HCT116 (cell line): Measurements from ENCODE around the gene STXBP3. TPM values are rescaled to one million over a fixed set of nuclear protein-coding genes. Genes with fewer than 3 reads are reported as not detected.

Experiments
- ATAC-seq: fragments of 200-7000 bp; cut with Tn5 transposase; 2 replicates; pipeline ENCODE4 v1.9.1; 2020; ENCODE audit warnings: mild to moderate bottlenecking, moderate library complexity
- BruUV-seq: library from RNA; stranded (reverse); fragments of 400-500 nt; replicated peaks from 2 replicates; lab custom pipeline; 2021; lab: Mats Ljungman, UMichigan
- CTCF ChIA-PET: fragments of 300-600 bp; sonication (Branson Sonifier 250); formaldehyde crosslinking; loops from one replicate; lab custom pipeline; 2021; ENCODE audit warnings: antibody characterized with exemption; lab: Charles Lee
- POLR2A ChIA-PET: fragments of 300-600, 350-600 bp; sonication (Branson Sonifier 250); formaldehyde crosslinking; loops from one replicate; lab custom pipeline; 2021; ENCODE audit warnings: antibody characterized with exemption; lab: Charles Lee
- RAD21 ChIA-PET, 2 experiments: fragments of 300-600 bp; sonication (Branson Sonifier 250); formaldehyde crosslinking; loops; one replicate each; lab custom pipeline; 2023; ENCODE audit warnings: low total read pairs in 2 of 2; ENCODE audit not compliant: uncharacterized antibody in 2 of 2, unreplicated experiment in 2 of 2, low non-redundant PET in 1 of 2; lab: Charles Lee
- DNase-seq: peaks from one replicate; pipeline ENCODE4 v3.0.0-alpha.2; 2010; ENCODE audit warnings: low read depth, low spot score
- H2AFZ ChIP-seq: fragments of 200-600 bp; shearing (Covaris generic), sonication (generic); 2 replicates; pipeline ENCODE4 v1.6.1; 2017; ENCODE audit warnings: low read depth, mixed run types, mixed read lengths, antibody characterized with exemption, low read length; ENCODE audit not compliant: poor library complexity, severe bottlenecking
- H3K27ac ChIP-seq: 2 replicates; pipeline ENCODE4 v1.5.1; 2012; ENCODE audit warnings: low read depth, low read length
- H3K27me3 ChIP-seq: fragments of 200-600 bp; sonication (generic); 2 replicates; pipeline ENCODE4 v1.6.1; 2016; ENCODE audit warnings: mixed run types, low read length, mixed read lengths; ENCODE audit not compliant: insufficient read depth
- H3K36me3 ChIP-seq, 2 experiments: fragments of 200-500 bp in 1 of 2; fragments of 200-600 bp in 1 of 2; sonication (Bioruptor generic) in 1 of 2; sonication (generic) in 1 of 2; 2 replicates each; pipeline versions ENCODE4 v1.5.1 to v1.6.1; 2014 to 2016; ENCODE audit warnings: low read length in 2 of 2, inconsistent platforms in 1 of 2, mixed read lengths in 1 of 2, mixed run types in 1 of 2; ENCODE audit not compliant: insufficient read depth in 2 of 2, control insufficient read depth in 1 of 2
- H3K4me1 ChIP-seq, 2 experiments: fragments of 200-600 bp in 1 of 2; sonication (generic) in 1 of 2; 2 replicates each; pipeline versions ENCODE4 v1.5.1 to v1.6.1; 2012 to 2017; ENCODE audit warnings: low read length in 2 of 2, inconsistent platforms in 1 of 2, mild to moderate bottlenecking in 1 of 2, mixed read lengths in 1 of 2, mixed run types in 1 of 2, moderate library complexity in 1 of 2; ENCODE audit not compliant: insufficient read depth in 2 of 2, control insufficient read depth in 1 of 2
- H3K4me2 ChIP-seq: fragments of 200-600 bp; sonication (generic); 2 replicates; pipeline ENCODE4 v1.6.1; 2017; ENCODE audit warnings: mixed run types, low read length, mixed read lengths
- H3K4me3 ChIP-seq, 2 experiments: fragments of 200-600 bp in 1 of 2; sonication (generic) in 1 of 2; replicated peaks in 1 of 2; 2 replicates each; pipeline ENCODE4 v1.5.1; 2011 to 2016; ENCODE audit warnings: low read length in 2 of 2, control low read depth in 1 of 2, low read depth in 1 of 2, mild to moderate bottlenecking in 1 of 2, mixed read lengths in 1 of 2, mixed run types in 1 of 2
- H3K79me2 ChIP-seq: fragments of 200-600 bp; sonication (generic); 2 replicates; pipeline ENCODE4 v1.6.1; 2017; ENCODE audit warnings: mild to moderate bottlenecking, mixed run types, low read length, moderate library complexity, mixed read lengths; ENCODE audit not compliant: insufficient read depth
- H3K9ac ChIP-seq: fragments of 200-600 bp; sonication (generic); 2 replicates; pipeline ENCODE4 v1.6.1; 2016; ENCODE audit warnings: low read length, mixed read lengths
- H3K9me2 ChIP-seq: fragments of 200-600 bp; sonication (generic), shearing (Covaris generic); 2 replicates; pipeline ENCODE4 v1.6.1; 2017; ENCODE audit warnings: mixed run types, mild to moderate bottlenecking, moderate library complexity; ENCODE audit not compliant: insufficient read depth
- H3K9me3 ChIP-seq, 2 experiments: fragments of 200-500 bp in 1 of 2; fragments of 200-600 bp in 1 of 2; sonication (Bioruptor generic) in 1 of 2; sonication (generic) in 1 of 2; 2 replicates each; pipeline ENCODE4 v1.6.1; 2014 to 2017; ENCODE audit warnings: low read length in 2 of 2, mixed read lengths in 2 of 2, inconsistent platforms in 1 of 2, low read depth in 1 of 2, mild to moderate bottlenecking in 1 of 2, mixed run types in 1 of 2, moderate library complexity in 1 of 2; ENCODE audit not compliant: control insufficient read depth in 1 of 2, insufficient read depth in 1 of 2
- H4K20me1 ChIP-seq: fragments of 200-600 bp; sonication (generic), shearing (Covaris generic); 2 replicates; pipeline ENCODE4 v1.6.1; 2017; ENCODE audit warnings: mixed run types, mild to moderate bottlenecking, moderate library complexity; ENCODE audit not compliant: insufficient read depth
- CEBPB ChIP-seq: IDR thresholded peaks from 2 replicates; pipeline ENCODE4 v1.6.1; 2012; ENCODE audit warnings: low read depth
- EGR1 ChIP-seq: IDR thresholded peaks from 2 replicates; pipeline ENCODE4 v1.6.1; 2012; ENCODE audit warnings: low read depth
- FOSL1 ChIP-seq: IDR thresholded peaks from 2 replicates; pipeline ENCODE4 v1.6.1; 2012; ENCODE audit warnings: low read depth
- JUND ChIP-seq: IDR thresholded peaks from 2 replicates; pipeline ENCODE4 v1.6.1; 2012
- POLR2A ChIP-seq: IDR thresholded peaks from 2 replicates; pipeline ENCODE4 v1.7.0; 2011; ENCODE audit warnings: borderline replicate concordance; ENCODE audit not compliant: insufficient read depth, insufficient read length; ENCODE audit errors: extremely low read depth
- POLR2AphosphoS5 ChIP-seq: IDR thresholded peaks from 2 replicates; pipeline ENCODE4 v1.6.1; 2011; ENCODE audit warnings: mild to moderate bottlenecking, low read depth, low read length, moderate library complexity
- RAD21 ChIP-seq: IDR thresholded peaks from 2 replicates; pipeline ENCODE4 v1.6.1; 2012; ENCODE audit warnings: low read depth, mild to moderate bottlenecking
- REST ChIP-seq: IDR thresholded peaks from 2 replicates; pipeline ENCODE4 v1.6.1; 2012; ENCODE audit warnings: low read depth
- SIN3A ChIP-seq: IDR thresholded peaks from 2 replicates; pipeline ENCODE4 v1.6.1; 2012; ENCODE audit warnings: low read depth
- SP1 ChIP-seq: IDR thresholded peaks from 2 replicates; pipeline ENCODE4 v1.6.1; 2012; ENCODE audit warnings: low read depth
- ZBTB33 ChIP-seq: IDR thresholded peaks from 2 replicates; pipeline ENCODE4 v1.6.1; 2011; ENCODE audit warnings: mild to moderate bottlenecking, low read length, moderate library complexity; ENCODE audit not compliant: insufficient replicate concordance; ENCODE audit errors: extremely low read depth
- ZFX ChIP-seq: fragments of 450-650 bp; IDR thresholded peaks from 2 replicates; pipeline ENCODE4 v1.6.1; 2017
- ZNF274 ChIP-seq: fragments of 200-500 bp; sonication (Bioruptor generic); IDR thresholded peaks from 2 replicates; pipeline ENCODE4 v1.6.1; 2014; ENCODE audit warnings: mild to moderate bottlenecking, low read depth, low read length, inconsistent platforms
- intact Hi-C: fragments of 100-400 bp; cut with micrococcal nuclease; formaldehyde crosslinking; loops from 2 replicates; pipeline ENCODE4 v1.10.0; 2022
- total RNA-seq: library from RNA; stranded (reverse); gene quantifications from one replicate; pipeline ENCODE4 v1.2.1, GENCODE V29; 2021; ENCODE audit not compliant: unreplicated experiment

STXBP3 gene
- total RNA-seq, 1 experiment from 2014 or later = 22.6 TPM

GRCh38 chr1:108829498-108829916 lies 83.0 kb downstream of the STXBP3 start:
- Histone ChIP-seq H3K36me3 (no peaks in the 10 kb centered on the region), H3K4me2 (peak overlapping the region; percentile 85), H3K27ac (no peak overlapping the region), H3K4me3 (no peak overlapping the region), H2AFZ (no peak overlapping the region), H3K9me3 (no peaks in the 10 kb centered on the region), H4K20me1 (no peaks in the 10 kb centered on the region), H3K27me3 (no peaks in the 10 kb centered on the region), H3K9me2 (no peaks in the 10 kb centered on the region), H3K79me2 (no peaks in the 10 kb centered on the region), H3K4me1 (peaks cover 20 to 45% of the 10 kb centered on the region in 2 experiments), H3K9ac (no peak overlapping the region)
- ATAC-seq = no peak
- DNase-seq = no peak
- ChIA-PET RAD21 (interaction anchor here in 1 of 2 experiments (0.9 kb wide), 1 partner anchor 69 kb away, joined by 3 read pairs; no protein-coding TSS in a partner anchor), POLR2A (interaction anchor here (0.7 kb wide), 1 partner anchor 17 kb away, joined by 3 read pairs; no protein-coding TSS in a partner anchor), CTCF (interaction anchor here (0.8 to 5.8 kb wide), 4 partner anchors 8 to 283 kb away, joined by 3 to 93 read pairs (median 12); a partner anchor contains a TSS)
- TF ChIP-seq FOSL1 (no peak), ZNF274 (no peak), ZFX (no peak)
- no TSS peak for BruUV-seq
- intact Hi-C loops = loop anchor here (2.0 to 5.0 kb wide), 2 partner anchors 48 to 433 kb away; partner anchors contain the start of gene GPSM2

- Histone ChIP-seq H3K4me1 (peaks cover 20 to 45% of the 10 kb centered on the region in 2 experiments), H3K4me2 (peak overlapping the region; percentile 85), H3K27ac (peak overlapping the region; percentile 59), H4K20me1 (no peaks in the 10 kb centered on the region), H3K79me2 (no peaks in the 10 kb centered on the region), H3K9ac (peak overlapping the region; percentile 49), H3K27me3 (no peaks in the 10 kb centered on the region), H3K36me3 (no peaks in the 10 kb centered on the region), H3K9me3 (no peaks in the 10 kb centered on the region), H3K4me3 (peak overlapping the region; percentile 35 to 54), H3K9me2 (no peaks in the 10 kb centered on the region), H2AFZ (peak overlapping the region; percentile 91)
- ATAC-seq (peak; percentile 85), DNase-seq (peak; percentile 53)
- RAD21 ChIA-PET = no interaction called here
- intact Hi-C loops = no loop called here
- CTCF ChIA-PET = interaction anchor here (0.6 to 5.8 kb wide), 3 partner anchors 10 to 67 kb away, joined by 3 to 93 read pairs (median 5); no protein-coding TSS in a partner anchor
- no TSS peak for BruUV-seq
- POLR2A ChIA-PET = interaction anchor here (0.5 kb wide), 1 partner anchor 274 kb away, joined by 3 read pairs; no protein-coding TSS in a partner anchor
- TF ChIP-seq EGR1 (peak; percentile 45; the same call in 1 of the 2 replicates), JUND (peak; percentile 80), CEBPB (no peak), POLR2A (no peak), POLR2AphosphoS5 (peak; percentile 32; the same call in 1 of the 2 replicates), SIN3A (0 out of 2 replicates have a peak, but pooled peaks have one; percentile 47), ZNF274 (no peak), SP1 (peak; percentile 80), REST (no peak), RAD21 (no peak), ZBTB33 (no peak)
Measured at GRCh38 chr1:108830119-108831008, 83.9 kb downstream of the STXBP3 start.
